Endothelial cell of umbilical vein (primary cell): ENCODE results near the gene RAC2. TPM values are rescaled to one million over a fixed set of nuclear protein-coding genes. Genes with fewer than 3 reads are reported as not detected.

ENCODE experiments used
- BruUV-seq: library from RNA; stranded (reverse); fragments of 400-500 nt; replicated peaks from 2 replicates; lab custom pipeline; 2021; lab: Mats Ljungman, UMichigan
- CTCF ChIA-PET: fragments of 300-600, 350-600 bp; sonication (Branson Sonifier 250); formaldehyde crosslinking; loops from one replicate; lab custom pipeline; 2021; ENCODE audit warnings: antibody characterized with exemption, inconsistent platforms; lab: Charles Lee
- POLR2A ChIA-PET: fragments of 300-600, 350-600 bp; sonication (Branson Sonifier 250); formaldehyde crosslinking; loops from one replicate; lab custom pipeline; 2021; ENCODE audit warnings: antibody characterized with exemption, inconsistent platforms; lab: Charles Lee
- DNase-seq: peaks from one replicate; pipeline ENCODE4 v3.0.0-alpha.2; 2011; ENCODE audit warnings: low read depth, low spot score
- FAIRE-seq: peaks from 2 replicates; lab custom pipeline; 2011; peaks lifted over from hg19 to GRCh38; lab: Jason Lieb, UNC
- H2AFZ ChIP-seq: 2 replicates; pipeline ENCODE4 v1.6.0; 2012; ENCODE audit warnings: low read depth, low read length, control low read depth, inconsistent platforms
- H3K27ac ChIP-seq: 2 replicates; pipeline ENCODE4 v1.5.1; 2011; ENCODE audit warnings: low read depth, mild to moderate bottlenecking, control low read depth, low read length, moderate library complexity; ENCODE audit not compliant: insufficient read depth
- H3K27me3 ChIP-seq, 2 experiments: 2 replicates each; pipeline versions ENCODE4 v1.6.0 to v1.6.1; 2011; ENCODE audit warnings: low read length in 2 of 2, mixed read lengths in 1 of 2; ENCODE audit not compliant: control insufficient read depth in 2 of 2, insufficient read depth in 2 of 2
- H3K36me3 ChIP-seq, 2 experiments: 2 replicates in 1 of 2; 3 replicates in 1 of 2; pipeline ENCODE4 v1.5.1; 2011; ENCODE audit warnings: low read length in 2 of 2, mild to moderate bottlenecking in 1 of 2, moderate library complexity in 1 of 2; ENCODE audit not compliant: control insufficient read depth in 2 of 2, insufficient read depth in 2 of 2; ENCODE audit errors: extremely low read depth in 1 of 2
- H3K4me1 ChIP-seq: 3 replicates; pipeline ENCODE4 v1.5.1; 2011; ENCODE audit warnings: mild to moderate bottlenecking, low read length; ENCODE audit not compliant: control insufficient read depth, insufficient read depth; ENCODE audit errors: extremely low read depth
- H3K4me2 ChIP-seq: 2 replicates; pipeline ENCODE4 v1.6.1; 2011; ENCODE audit warnings: low read length, control low read depth, mixed read lengths; ENCODE audit not compliant: insufficient read depth
- H3K4me3 ChIP-seq, 3 experiments: fragments of 200-600 bp in 1 of 3; sonication (generic), shearing (Covaris generic) in 1 of 3; replicated peaks in 1 of 3; 2 replicates each; pipeline ENCODE4 v1.5.1; 2011 to 2016; ENCODE audit warnings: control low read depth in 3 of 3, low read length in 3 of 3, mild to moderate bottlenecking in 2 of 3, inconsistent platforms in 1 of 3, low read depth in 1 of 3, moderate library complexity in 1 of 3; ENCODE audit not compliant: insufficient read depth in 1 of 3
- H3K79me2 ChIP-seq: 2 replicates; pipeline ENCODE4 v1.6.0; 2012; ENCODE audit warnings: low read length, inconsistent platforms; ENCODE audit not compliant: control insufficient read depth, insufficient read depth
- H3K9ac ChIP-seq: replicated peaks from 2 replicates; pipeline ENCODE3; 2011; ENCODE audit warnings: low read length, control low read depth; ENCODE audit not compliant: insufficient read depth; ENCODE audit errors: extremely low read depth
- H3K9me1 ChIP-seq: replicated peaks from 3 replicates; pipeline ENCODE4 v1.6.0; 2011; ENCODE audit warnings: mild to moderate bottlenecking, low read length; ENCODE audit not compliant: control insufficient read depth, insufficient read depth; ENCODE audit errors: extremely low read depth
- H3K9me3 ChIP-seq: replicated peaks from 2 replicates; pipeline ENCODE4 v1.5.1; 2012; ENCODE audit warnings: low read length, inconsistent platforms; ENCODE audit not compliant: control insufficient read depth, insufficient read depth
- H4K20me1 ChIP-seq: replicated peaks from 2 replicates; pipeline ENCODE3; 2011; ENCODE audit warnings: mild to moderate bottlenecking, low read length; ENCODE audit not compliant: control insufficient read depth, insufficient read depth; ENCODE audit errors: extremely low read depth
- EZH2 ChIP-seq: IDR thresholded peaks from 2 replicates; pipeline ENCODE4 v1.6.1; 2012; ENCODE audit warnings: borderline replicate concordance, low read depth, mild to moderate bottlenecking, moderate library complexity, low read length, inconsistent platforms; ENCODE audit not compliant: severe bottlenecking
- FOS ChIP-seq: IDR thresholded peaks from 2 replicates; pipeline ENCODE4 v1.6.1; 2011; ENCODE audit warnings: mild to moderate bottlenecking, low read length, moderate library complexity, borderline replicate concordance; ENCODE audit not compliant: insufficient read depth
- GATA2 ChIP-seq: IDR thresholded peaks from 2 replicates; pipeline ENCODE4 v1.7.0; 2011; ENCODE audit warnings: low read depth, mild to moderate bottlenecking, moderate library complexity, mixed read lengths, low read length; ENCODE audit not compliant: insufficient read length, insufficient read depth
- JUN ChIP-seq: IDR thresholded peaks from 2 replicates; pipeline ENCODE4 v1.6.1; 2011; ENCODE audit warnings: borderline replicate concordance, low read depth; ENCODE audit not compliant: insufficient read length, insufficient read depth
- MYC ChIP-seq: IDR thresholded peaks from one replicate; pipeline ENCODE4 v1.6.1; 2011; ENCODE audit warnings: mild to moderate bottlenecking, low read depth, low read length
- POLR2A ChIP-seq: IDR thresholded peaks from 2 replicates; pipeline ENCODE4 v1.6.1; 2012; ENCODE audit warnings: low read depth, mild to moderate bottlenecking, control low read depth, low read length
- POLR2AphosphoS5 ChIP-seq: IDR thresholded peaks from 2 replicates; pipeline ENCODE4 v1.6.1; 2012; ENCODE audit warnings: low read depth, mild to moderate bottlenecking, control low read depth, low read length, moderate library complexity; ENCODE audit not compliant: insufficient read depth
- dilution Hi-C: fragments of 300-500 bp; cut with MboI; formaldehyde crosslinking; loops from one replicate; pipeline ENCODE4 v1.15.0; 2019; ENCODE audit warnings: low sequenced_read_pairs; ENCODE audit not compliant: extremely low pct_ligation_motif_present
- intact Hi-C: fragments of 100-400 bp; cut with micrococcal nuclease; formaldehyde crosslinking; loops from one replicate; pipeline ENCODE4 v1.10.0; 2022
- polyA plus RNA-seq, 4 experiments: library from polyadenylated mRNA; depleted of rRNA in 3 of 4; stranded (reverse) in 3 of 4; unstranded in 1 of 4; fragments of >200 nt; gene quantifications; 2 replicates each; pipeline versions ENCODE4 v1.2.1 to v1.2.3, GENCODE V29; 2011 to 2012; ENCODE audit warnings: missing spikeins in 1 of 4
- total RNA-seq: library from RNA; stranded (reverse); gene quantifications from 2 replicates; pipeline ENCODE4 v1.2.3, GENCODE V29; 2021
- TF ChIP-seq, protein P1 (sequence below), 2 donors: IDR thresholded peaks; 1 replicate in 1 of 2; 2 replicates in 1 of 2; pipeline ENCODE4 v1.5.1; 2011; ENCODE audit warnings: low read length in 2 of 2, mild to moderate bottlenecking in 2 of 2, moderate library complexity in 2 of 2, control low read depth in 1 of 2, inconsistent platforms in 1 of 2, low read depth in 1 of 2; ENCODE audit not compliant: insufficient read depth in 1 of 2; ENCODE audit errors: extremely low read depth in 1 of 2
- TF ChIP-seq, protein P2 (sequence below): IDR thresholded peaks from 2 replicates; pipeline ENCODE4 v1.6.1; 2011; ENCODE audit not compliant: insufficient read depth, insufficient read length

Gene RAC2
- total and polyA plus RNA-seq, 2 donors (not counting 3 experiments of a cell fraction or from before 2014, with no cell fraction given), result 122 to 181 TPM

DNA sequence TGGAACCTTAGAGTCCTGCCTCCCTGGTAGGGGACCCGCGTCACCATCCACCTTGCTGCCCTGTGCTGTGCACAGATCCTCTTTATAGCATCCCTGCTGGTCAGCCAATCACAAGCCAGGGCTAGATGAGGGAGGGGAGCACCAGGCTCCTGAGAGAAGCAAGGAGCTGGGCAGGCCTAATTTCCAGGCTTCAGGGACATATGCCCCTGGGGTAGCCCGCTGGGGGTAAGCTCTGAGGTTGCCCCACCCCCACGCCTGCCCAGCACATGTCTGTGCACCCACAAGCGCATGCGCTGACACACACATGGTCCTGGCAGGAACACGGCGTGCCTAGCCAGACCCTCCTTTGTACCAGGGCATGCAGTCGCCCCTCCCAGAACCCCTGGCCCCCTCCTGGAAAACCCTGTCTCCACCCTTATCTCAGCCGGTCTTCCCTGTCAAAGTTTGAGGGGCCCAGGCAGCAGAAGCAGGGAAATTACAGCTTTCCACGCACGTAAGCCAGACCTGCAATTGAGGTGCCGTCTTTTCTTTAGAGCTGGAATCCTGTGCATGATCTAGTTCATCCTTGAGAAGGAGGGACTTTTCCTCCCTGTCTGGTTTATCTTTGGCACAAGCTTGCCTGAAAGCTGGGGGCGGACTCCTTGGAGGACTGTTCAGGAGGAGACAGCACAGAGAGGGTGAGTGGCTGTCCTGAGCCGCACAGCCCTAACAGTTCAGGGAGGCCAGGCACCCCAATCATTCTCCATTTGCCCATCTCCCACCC lies 33.8 kb downstream of the RAC2 start:
- H3K9ac ChIP-seq, result no peak overlapping the region
- no peaks in the 10 kb centered on the region for H3K36me3 ChIP-seq
- H3K27me3 ChIP-seq, result peaks cover 0 to 3% of the 10 kb centered on the region in 2 experiments
- FAIRE-seq (no peak), DNase-seq (no peak)
- no peak overlapping the region for H2AFZ ChIP-seq
- no peak overlapping the region for H3K27ac ChIP-seq
- no TSS peak for BruUV-seq
- no peaks in the 10 kb centered on the region for H4K20me1 ChIP-seq
- H3K79me2 ChIP-seq, result no peaks in the 10 kb centered on the region
- ChIA-PET CTCF (interaction anchor here (0.7 to 1.4 kb wide), 3 partner anchors 9 to 50 kb away, joined by 3 to 6 read pairs (median 3); no protein-coding TSS in a partner anchor), POLR2A (no interaction called here)
- no peaks in the 10 kb centered on the region for H3K9me3 ChIP-seq
- no peaks in the 10 kb centered on the region for H3K9me1 ChIP-seq
- no peak for TF ChIP-seq FOS
- no peak for TF ChIP-seq MYC
- TF ChIP-seq, protein P1, sequence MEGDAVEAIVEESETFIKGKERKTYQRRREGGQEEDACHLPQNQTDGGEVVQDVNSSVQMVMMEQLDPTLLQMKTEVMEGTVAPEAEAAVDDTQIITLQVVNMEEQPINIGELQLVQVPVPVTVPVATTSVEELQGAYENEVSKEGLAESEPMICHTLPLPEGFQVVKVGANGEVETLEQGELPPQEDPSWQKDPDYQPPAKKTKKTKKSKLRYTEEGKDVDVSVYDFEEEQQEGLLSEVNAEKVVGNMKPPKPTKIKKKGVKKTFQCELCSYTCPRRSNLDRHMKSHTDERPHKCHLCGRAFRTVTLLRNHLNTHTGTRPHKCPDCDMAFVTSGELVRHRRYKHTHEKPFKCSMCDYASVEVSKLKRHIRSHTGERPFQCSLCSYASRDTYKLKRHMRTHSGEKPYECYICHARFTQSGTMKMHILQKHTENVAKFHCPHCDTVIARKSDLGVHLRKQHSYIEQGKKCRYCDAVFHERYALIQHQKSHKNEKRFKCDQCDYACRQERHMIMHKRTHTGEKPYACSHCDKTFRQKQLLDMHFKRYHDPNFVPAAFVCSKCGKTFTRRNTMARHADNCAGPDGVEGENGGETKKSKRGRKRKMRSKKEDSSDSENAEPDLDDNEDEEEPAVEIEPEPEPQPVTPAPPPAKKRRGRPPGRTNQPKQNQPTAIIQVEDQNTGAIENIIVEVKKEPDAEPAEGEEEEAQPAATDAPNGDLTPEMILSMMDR (IDR thresholded peaks at IDR 0.05; ENCODE audit: extremely low read depth in 1 of 2, insufficient read depth in 1 of 2, low read depth in 1 of 2, low read length in 2 of 2), result no peak
- TF ChIP-seq, protein P2, sequence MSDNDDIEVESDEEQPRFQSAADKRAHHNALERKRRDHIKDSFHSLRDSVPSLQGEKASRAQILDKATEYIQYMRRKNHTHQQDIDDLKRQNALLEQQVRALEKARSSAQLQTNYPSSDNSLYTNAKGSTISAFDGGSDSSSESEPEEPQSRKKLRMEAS, result no peak
- no peak for TF ChIP-seq JUN
- TF ChIP-seq EZH2, result no peak
- TF ChIP-seq POLR2AphosphoS5, result no peak
- no peak for TF ChIP-seq POLR2A
- TF ChIP-seq GATA2, result no peak
- no peak overlapping the region for H3K4me3 ChIP-seq
- H3K4me1 ChIP-seq, result no peaks in the 10 kb centered on the region
- dilution Hi-C loops (no loop called here), intact Hi-C loops (no loop called here)
- no peak overlapping the region for H3K4me2 ChIP-seq
